NCI-H1694 (cell line): ENCODE data around the gene POP4.
A peak's percentile ranks its signal among the peaks of the same experiment; 100 is the strongest.
"Not testable (repeated sequence)": the region's sequence is repeated elsewhere in the genome, so short reads cannot be mapped to it uniquely, and the experiment has no call there.

ENCODE experiments used
- DNase-seq: peaks from one replicate; lab custom pipeline; 2025; lab: John Stamatoyannopoulos, UW

The POP4 gene

GRCh38 chr19:29605653-29606419, at the start of gene POP4:
Gene POP4, plus strand, starts transcription at chr19:29606283. Its CDS starts 36 bp downstream, at chr19:29606319.
- DNase-seq: peak; percentile 96

GRCh38 chr19:29559110-29559509, 47.0 kb upstream of the POP4 start:
- not testable (repeated sequence) for DNase-seq

DNA sequence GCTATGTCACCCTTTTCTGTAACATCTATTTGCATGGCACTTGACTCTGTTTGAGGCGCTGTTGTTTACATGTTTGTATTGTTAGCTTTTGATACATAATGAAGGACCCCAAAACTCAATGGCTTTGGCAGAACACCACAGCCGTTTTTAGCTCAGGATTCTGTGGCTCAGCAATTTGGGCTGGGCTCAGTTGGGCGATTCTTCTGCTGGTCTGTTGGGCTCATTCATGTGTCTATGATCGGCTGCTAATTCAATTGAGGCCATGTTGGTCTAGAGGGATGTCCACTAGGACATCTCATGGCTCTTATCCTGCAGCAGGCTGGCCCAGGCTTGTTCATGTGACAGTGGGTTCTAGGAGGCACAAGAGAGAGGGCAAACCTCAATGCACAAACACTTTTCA, 46.3 kb upstream of the POP4 start:
- no peak for DNase-seq

DNA sequence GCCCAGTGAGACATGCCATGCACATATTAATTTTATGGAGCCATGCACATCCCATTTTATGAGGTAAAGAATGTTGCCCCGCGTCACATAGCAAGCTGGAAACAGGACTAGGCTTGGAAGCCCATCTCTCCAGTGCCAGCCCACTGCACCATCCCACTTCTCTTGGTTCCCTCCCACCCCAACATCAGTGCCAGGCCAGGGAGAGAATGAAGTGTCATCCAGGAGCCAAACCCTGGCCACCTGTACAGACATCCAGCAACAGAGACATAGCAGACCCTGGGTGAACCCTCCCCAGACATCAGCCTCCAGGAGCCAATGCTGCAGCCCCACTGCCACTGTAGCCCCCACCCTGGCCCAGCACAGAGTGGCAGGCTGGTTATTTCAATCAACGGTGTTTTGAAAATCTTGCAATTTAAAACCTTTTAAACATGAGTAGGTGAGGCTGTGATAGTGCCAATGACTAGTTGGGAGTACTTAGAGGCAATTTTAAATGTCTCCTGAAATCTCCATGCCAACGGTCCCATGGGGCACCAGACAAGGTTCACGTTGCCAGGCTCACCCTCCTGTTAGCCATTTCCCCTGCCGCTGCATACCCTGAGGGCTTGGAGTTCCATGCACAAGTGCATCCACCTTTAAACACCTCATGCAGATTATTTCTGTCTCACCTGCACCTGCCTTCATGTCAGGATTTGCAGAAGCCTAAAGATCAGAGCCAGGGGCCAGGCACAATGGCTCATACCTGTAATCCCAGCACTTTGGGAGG, 45.6 kb upstream of the POP4 start:
- no peak for DNase-seq

DNA sequence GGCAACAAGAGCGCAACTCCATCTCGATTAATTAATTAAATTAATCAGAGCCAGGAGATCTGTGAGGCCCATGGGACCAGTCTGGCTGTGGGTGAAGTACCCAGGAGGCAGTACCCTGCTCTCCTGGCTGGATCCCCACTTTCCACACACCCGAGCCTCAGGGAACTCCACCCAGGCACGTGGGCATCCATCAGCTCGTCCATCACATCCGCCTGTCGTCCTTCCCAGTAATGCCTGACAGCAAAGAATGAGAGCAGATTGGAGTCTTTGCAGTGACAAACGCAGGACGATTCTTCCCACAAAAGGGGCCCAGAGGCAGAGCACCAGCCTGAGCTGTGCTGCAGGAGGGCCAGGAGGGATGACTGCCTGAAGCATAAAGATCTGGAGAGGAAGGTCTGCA, 44.5 kb upstream of the POP4 start:
- DNase-seq: no peak

- no peak for DNase-seq
Observed at GRCh38 chr19:29562299-29563297, 43.5 kb upstream of the POP4 start.

- no peak for DNase-seq
Observed at GRCh38 chr19:29563486-29564101, 42.5 kb upstream of the POP4 start.

DNA sequence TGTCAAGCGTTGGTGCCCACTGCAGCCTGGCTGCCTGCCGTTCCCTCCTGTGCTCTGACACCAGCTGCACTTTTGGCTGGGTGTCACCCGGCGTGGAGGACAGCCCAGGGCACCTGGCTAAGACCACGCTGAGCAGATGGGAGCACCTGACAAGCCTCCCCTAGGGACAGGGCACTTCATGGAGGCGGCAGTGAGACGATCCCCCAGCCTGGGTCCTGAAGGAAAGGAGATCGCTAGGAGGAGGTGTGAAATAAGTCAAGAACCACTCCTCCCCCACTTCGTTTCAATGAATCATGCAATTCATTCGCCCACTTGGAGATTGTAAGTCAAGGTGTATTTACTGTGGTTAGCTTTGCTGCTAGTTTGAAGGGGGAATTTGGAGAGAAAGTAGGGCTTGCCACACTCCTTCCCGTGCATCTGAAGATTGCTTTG, 41.5 kb upstream of the POP4 start:
- DNase-seq: no peak

GRCh38 chr19:29565171-29565570, 40.9 kb upstream of the POP4 start:
- no peak for DNase-seq

GRCh38 chr19:29566496-29567054, 39.5 kb upstream of the POP4 start:
- no peak for DNase-seq

GRCh38 chr19:29567366-29567915, 38.6 kb upstream of the POP4 start:
- DNase-seq: no peak

DNA sequence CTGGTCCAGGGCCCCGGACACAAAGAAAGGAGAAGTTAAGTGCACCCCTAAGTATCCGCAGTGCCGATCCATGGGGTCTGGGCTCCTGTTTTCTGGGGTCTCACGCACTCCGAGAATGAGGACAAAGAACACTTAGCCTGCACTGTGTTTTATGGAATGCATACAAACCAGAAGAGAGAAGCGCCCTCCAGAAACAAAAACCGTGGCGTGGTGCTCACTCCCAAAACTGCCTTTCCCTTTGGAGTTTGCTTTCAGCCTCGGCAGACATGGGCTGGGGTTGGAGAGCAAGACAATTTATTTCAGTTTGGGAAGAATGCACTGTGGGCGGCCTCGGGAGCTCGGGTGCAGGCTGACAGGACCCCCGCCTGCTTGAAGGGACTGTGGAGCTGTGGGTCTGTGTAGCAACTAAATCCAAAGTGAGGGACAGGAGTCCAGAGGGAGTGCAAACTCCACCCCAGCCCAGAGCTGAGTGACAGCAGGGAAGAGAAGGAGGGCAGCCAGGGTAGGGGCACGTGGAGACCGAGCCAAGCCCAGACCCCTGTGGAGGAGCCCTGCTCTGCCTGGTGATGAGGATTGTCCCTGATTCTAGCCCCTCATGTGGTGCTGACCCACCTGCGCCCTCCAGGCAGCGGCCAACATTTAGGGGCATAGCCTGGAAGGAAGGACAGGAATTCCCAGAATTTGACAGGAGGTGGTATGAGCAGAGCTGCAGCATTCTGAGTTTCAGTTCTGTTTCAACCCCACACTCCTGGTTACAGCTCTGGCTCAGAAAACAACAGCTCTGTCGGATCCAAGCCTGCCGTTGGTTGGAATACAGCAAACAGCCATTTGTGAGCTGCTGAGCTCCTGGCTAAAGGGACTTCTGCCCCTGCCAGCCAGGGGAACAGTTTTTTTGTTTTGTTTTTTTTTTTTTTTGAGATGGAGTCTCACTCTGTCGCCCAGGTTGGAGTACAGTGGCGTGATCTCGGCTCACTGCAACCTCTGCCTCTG, 37.8 kb upstream of the POP4 start:
- no peak for DNase-seq

- no peak for DNase-seq
Observed at GRCh38 chr19:29569038-29569911, 36.8 kb upstream of the POP4 start.

DNA sequence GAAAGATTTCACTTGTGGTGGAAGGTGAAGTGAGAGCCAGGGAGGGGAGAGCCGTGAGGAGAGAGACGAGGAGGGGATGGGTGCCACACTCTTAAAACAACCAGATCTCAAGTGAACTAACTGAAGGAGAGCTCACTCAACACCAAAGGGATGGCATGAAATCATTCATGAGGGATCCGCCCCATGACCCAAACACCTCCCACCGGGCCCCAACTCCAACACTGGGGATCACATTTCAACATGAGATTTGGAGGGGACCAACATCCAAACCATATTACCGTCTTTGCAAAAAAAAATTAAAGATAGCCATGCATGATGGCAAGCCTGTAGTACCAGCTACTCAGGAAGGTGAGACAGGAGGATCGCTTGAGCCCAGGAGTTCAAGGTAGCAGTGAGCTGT, 34.9 kb upstream of the POP4 start:
- DNase-seq: no peak

- DNase-seq: no peak
Observed at GRCh38 chr19:29573486-29573885, 32.6 kb upstream of the POP4 start.

- no peak for DNase-seq
Observed at GRCh38 chr19:29574510-29574909, 31.6 kb upstream of the POP4 start.

GRCh38 chr19:29576046-29576606, 30.0 kb upstream of the POP4 start:
- DNase-seq: no peak
